H54 (cell line): ENCODE measurements around the gene AFG1L.
"Not testable (repeated sequence)": the region's sequence is repeated elsewhere in the genome, so short reads cannot be mapped to it uniquely, and the experiment has no call there.

Source experiments
- DNase-seq: peaks from one replicate; pipeline ENCODE4 v3.0.0; 2011; ENCODE audit warnings: low spot score, mixed read lengths; ENCODE audit not compliant: insufficient read length
- FAIRE-seq: peaks from 3 replicates; lab custom pipeline; 2011; peaks lifted over from hg19 to GRCh38; lab: Jason Lieb, UNC
- POLR2A ChIP-seq: IDR thresholded peaks from 2 replicates; pipeline ENCODE4 v1.6.1; 2011; ENCODE audit warnings: low read depth, mild to moderate bottlenecking, low read length

The AFG1L gene

GRCh38 chr6:108294727-108295625 is at the start of gene AFG1L:
TSS of gene AFG1L (plus strand) at chr6:108295054. CDS start at chr6:108295080, 26 bp downstream.
- FAIRE-seq (peak; percentile 41), DNase-seq (peak; percentile 70)
- peak; percentile 52; the same call in 1 of the 2 replicates for TF ChIP-seq POLR2A

GRCh38 chr6:108245095-108245494 is 49.8 kb upstream of the AFG1L start:
- not testable (repeated sequence) for DNase-seq, FAIRE-seq

- FAIRE-seq = no peak
Observed at GRCh38 chr6:108247965-108248536, 46.8 kb upstream of the AFG1L start.

GRCh38 chr6:108250240-108250866 is 44.5 kb upstream of the AFG1L start:
- TF ChIP-seq POLR2A = no peak
- no peak for DNase-seq
- no peak for FAIRE-seq

More at GRCh38 chr6:108247965-108248536, 46.8 kb upstream of the AFG1L start:
- DNase-seq = no peak
- no peak for TF ChIP-seq POLR2A

- DNase-seq (no peak), FAIRE-seq (no peak)
- TF ChIP-seq POLR2A = no peak
Observed at GRCh38 chr6:108251252-108251651, 43.6 kb upstream of the AFG1L start.

- FAIRE-seq = no peak
- no peak for TF ChIP-seq POLR2A
- no peak for DNase-seq
Observed at GRCh38 chr6:108252055-108252454, 42.8 kb upstream of the AFG1L start.

GRCh38 chr6:108253241-108253640 is 41.6 kb upstream of the AFG1L start:
- DNase-seq (no peak), FAIRE-seq (no peak)
- no peak for TF ChIP-seq POLR2A

GRCh38 chr6:108254433-108255410 is 40.1 kb upstream of the AFG1L start:
- no peak for TF ChIP-seq POLR2A
- DNase-seq (no peak), FAIRE-seq (no peak)

GRCh38 chr6:108260126-108260808 is 34.6 kb upstream of the AFG1L start:
- no peak for DNase-seq
- TF ChIP-seq POLR2A = no peak
- no peak for FAIRE-seq

- FAIRE-seq (peak; percentile 87), DNase-seq (peak; percentile 90)
- peak; percentile 72 for TF ChIP-seq POLR2A
Observed at GRCh38 chr6:108260809-108261569, 33.9 kb upstream of the AFG1L start, which contains the start of gene SNX3. TSS of gene SNX3 (minus strand) at chr6:108261040. CDS start at chr6:108260921, 119 bp downstream.

- DNase-seq = no peak
- TF ChIP-seq POLR2A = no peak
- FAIRE-seq = no peak
Observed at GRCh38 chr6:108263371-108263770, 31.5 kb upstream of the AFG1L start.

- DNase-seq = no peak
Observed at GRCh38 chr6:108268845-108269244, 26.0 kb upstream of the AFG1L start.

GRCh38 chr6:108269955-108270354 is 24.9 kb upstream of the AFG1L start:
- DNase-seq, FAIRE-seq: not testable (repeated sequence)

More at GRCh38 chr6:108268845-108269244, 26.0 kb upstream of the AFG1L start:
- no peak for TF ChIP-seq POLR2A
- FAIRE-seq = no peak
